OCI-LY7 (cell line): ENCODE data around the gene NAV2. TPM values are rescaled to one million over a fixed set of nuclear protein-coding genes. Genes with fewer than 3 reads are reported as not detected.

Source experiments
- BruUV-seq: library from RNA; stranded (reverse); fragments of 400-500 nt; replicated peaks from 2 replicates; lab custom pipeline; 2021; lab: Mats Ljungman, UMichigan
- CTCF ChIA-PET: fragments of 300-600 bp; sonication (Branson Sonifier 250); formaldehyde crosslinking; loops from one replicate; lab custom pipeline; 2022; ENCODE audit warnings: antibody characterized with exemption; ENCODE audit not compliant: unreplicated experiment; lab: Charles Lee
- POLR2A ChIA-PET: fragments of 300-600 bp; sonication (Branson Sonifier 250); formaldehyde crosslinking; loops from one replicate; lab custom pipeline; 2022; ENCODE audit warnings: antibody characterized with exemption; lab: Charles Lee
- DNase-seq: peaks from one replicate; pipeline ENCODE4 v3.0.0-alpha.2; 2015; ENCODE audit warnings: low spot score
- H2AFZ ChIP-seq: fragments of 200-600 bp; sonication (generic), shearing (Covaris generic); 2 replicates; pipeline ENCODE4 v1.6.1; 2014; ENCODE audit warnings: mild to moderate bottlenecking, antibody characterized with exemption, low read length, moderate library complexity
- H3K27ac ChIP-seq: fragments of 200-600 bp; sonication (generic); 2 replicates; pipeline ENCODE4 v1.5.1; 2014; ENCODE audit warnings: mixed run types, low read depth, mild to moderate bottlenecking, moderate library complexity, low read length, inconsistent platforms; ENCODE audit not compliant: poor library complexity, severe bottlenecking
- H3K36me3 ChIP-seq: fragments of 200-600 bp; sonication (generic); 2 replicates; pipeline ENCODE4 v1.6.1; 2014; ENCODE audit warnings: mild to moderate bottlenecking, antibody characterized with exemption, low read length, moderate library complexity, mixed read lengths; ENCODE audit not compliant: insufficient read depth
- H3K4me1 ChIP-seq: fragments of 200-600 bp; sonication (generic); 2 replicates; pipeline ENCODE4 v1.5.1; 2014; ENCODE audit warnings: mild to moderate bottlenecking, low read length; ENCODE audit not compliant: insufficient read depth, poor library complexity, severe bottlenecking
- H3K4me2 ChIP-seq: fragments of 200-600 bp; sonication (generic); 2 replicates; pipeline ENCODE4 v1.6.1; 2014; ENCODE audit warnings: mild to moderate bottlenecking, low read length
- H3K4me3 ChIP-seq: fragments of 200-600 bp; sonication (generic); 2 replicates; pipeline ENCODE4 v1.5.1; 2014; ENCODE audit warnings: mild to moderate bottlenecking, low read depth, low read length; ENCODE audit not compliant: poor library complexity, severe bottlenecking
- H3K79me2 ChIP-seq: fragments of 200-600 bp; sonication (generic); 2 replicates; pipeline ENCODE4 v1.6.1; 2016; ENCODE audit warnings: low read depth, mild to moderate bottlenecking, low read length, moderate library complexity, mixed read lengths; ENCODE audit not compliant: insufficient read depth
- H3K9me2 ChIP-seq: fragments of 200-600 bp; sonication (generic); 2 replicates; pipeline ENCODE4 v1.6.1; 2016; ENCODE audit warnings: mild to moderate bottlenecking, low read length, mixed read lengths; ENCODE audit not compliant: insufficient read depth
- H3K9me3 ChIP-seq: fragments of 200-600 bp; sonication (generic); 2 replicates; pipeline ENCODE4 v1.6.1; 2014; ENCODE audit warnings: mild to moderate bottlenecking, mixed run types, low read length, mixed read lengths
- H4K20me1 ChIP-seq: fragments of 200-600 bp; sonication (generic); 2 replicates; pipeline ENCODE4 v1.6.1; 2014; ENCODE audit warnings: mild to moderate bottlenecking, antibody characterized with exemption, low read length, moderate library complexity, mixed read lengths; ENCODE audit not compliant: insufficient read depth
- EZH2phosphoT487 ChIP-seq: fragments of 200-600 bp; sonication (generic); IDR thresholded peaks from 2 replicates; pipeline ENCODE4 v1.6.1; 2018; ENCODE audit warnings: low read depth, borderline replicate concordance, mild to moderate bottlenecking, mixed run types, antibody characterized with exemption, low read length, moderate library complexity, mixed read lengths
- intact Hi-C: fragments of 100-400 bp; cut with micrococcal nuclease; formaldehyde crosslinking; loops from one replicate; pipeline ENCODE4 v1.10.0; 2022; ENCODE audit not compliant: unreplicated experiment
- total RNA-seq, 2 experiments: library from RNA; depleted of rRNA in 1 of 2; stranded (reverse); fragments of >200 nt in 1 of 2; shearing (Covaris generic) in 1 of 2; gene quantifications; 2 replicates each; pipeline ENCODE4 v1.2.3, GENCODE V29; 2014 to 2022
- TF ChIP-seq, protein P1 (sequence below): fragments of 200-600 bp; sonication (generic); conservative IDR thresholded peaks from 2 replicates; pipeline ENCODE4 v1.5.1; 2014; ENCODE audit warnings: mild to moderate bottlenecking, antibody characterized with exemption, low read length, moderate library complexity, mixed read lengths

Gene NAV2
- total RNA-seq, 2 experiments from 2014 or later, result 0.06 to 0.68 TPM

DNA sequence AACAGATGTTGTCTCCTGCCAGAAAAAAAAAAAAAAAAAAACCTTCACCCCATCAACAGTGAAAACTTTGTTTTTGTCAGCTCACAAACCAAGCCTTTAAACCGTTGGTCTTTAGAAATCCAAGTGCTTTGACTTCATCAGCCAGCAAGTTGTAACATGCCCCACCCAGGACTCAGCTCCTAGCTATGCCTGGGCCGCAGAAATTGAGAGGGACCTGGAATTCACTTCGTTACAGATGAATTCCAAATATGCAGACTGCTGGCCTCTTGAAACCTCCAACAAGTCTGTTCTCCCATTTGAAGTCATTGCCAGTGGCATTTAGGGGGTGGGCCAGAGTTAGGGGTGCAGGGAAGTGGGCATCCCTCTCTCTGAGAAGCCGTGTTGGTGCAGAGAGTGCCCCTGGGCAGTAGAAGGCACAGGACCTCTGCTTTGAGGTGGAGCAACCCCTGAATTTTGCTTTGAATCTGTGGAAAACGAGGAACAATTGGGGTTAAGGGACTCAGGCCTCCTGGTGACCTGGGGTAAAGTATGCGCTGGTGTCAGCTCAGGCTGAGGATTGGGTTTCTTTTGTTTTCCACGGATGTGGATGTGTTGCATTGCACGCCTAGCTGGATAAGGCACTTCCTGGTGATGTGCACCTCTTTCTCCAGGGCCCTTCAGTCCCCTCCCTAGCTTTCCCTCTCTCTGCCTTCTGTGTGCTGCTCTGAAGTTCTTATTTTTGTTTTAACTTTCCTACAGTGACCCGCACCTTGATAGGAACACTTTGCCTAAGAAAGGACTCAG is 338.1 kb downstream of the NAV2 start:
- TF ChIP-seq, protein P1, sequence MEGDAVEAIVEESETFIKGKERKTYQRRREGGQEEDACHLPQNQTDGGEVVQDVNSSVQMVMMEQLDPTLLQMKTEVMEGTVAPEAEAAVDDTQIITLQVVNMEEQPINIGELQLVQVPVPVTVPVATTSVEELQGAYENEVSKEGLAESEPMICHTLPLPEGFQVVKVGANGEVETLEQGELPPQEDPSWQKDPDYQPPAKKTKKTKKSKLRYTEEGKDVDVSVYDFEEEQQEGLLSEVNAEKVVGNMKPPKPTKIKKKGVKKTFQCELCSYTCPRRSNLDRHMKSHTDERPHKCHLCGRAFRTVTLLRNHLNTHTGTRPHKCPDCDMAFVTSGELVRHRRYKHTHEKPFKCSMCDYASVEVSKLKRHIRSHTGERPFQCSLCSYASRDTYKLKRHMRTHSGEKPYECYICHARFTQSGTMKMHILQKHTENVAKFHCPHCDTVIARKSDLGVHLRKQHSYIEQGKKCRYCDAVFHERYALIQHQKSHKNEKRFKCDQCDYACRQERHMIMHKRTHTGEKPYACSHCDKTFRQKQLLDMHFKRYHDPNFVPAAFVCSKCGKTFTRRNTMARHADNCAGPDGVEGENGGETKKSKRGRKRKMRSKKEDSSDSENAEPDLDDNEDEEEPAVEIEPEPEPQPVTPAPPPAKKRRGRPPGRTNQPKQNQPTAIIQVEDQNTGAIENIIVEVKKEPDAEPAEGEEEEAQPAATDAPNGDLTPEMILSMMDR, result no peak
- TF ChIP-seq EZH2phosphoT487, result no peak
- Histone ChIP-seq H3K4me1 (no peaks in the 10 kb centered on the region), H3K36me3 (no peaks in the 10 kb centered on the region), H3K9me2 (no peaks in the 10 kb centered on the region), H3K4me2 (no peak overlapping the region), H2AFZ (no peak overlapping the region), H3K9me3 (no peaks in the 10 kb centered on the region), H3K27ac (no peak overlapping the region), H4K20me1 (no peaks in the 10 kb centered on the region), H3K79me2 (no peaks in the 10 kb centered on the region), H3K4me3 (no peak overlapping the region)
- ChIA-PET POLR2A (interaction anchor here (0.7 kb wide), 1 partner anchor 257 kb away, joined by 3 read pairs; no protein-coding TSS in a partner anchor), CTCF (no interaction called here)
- no TSS peak for BruUV-seq
- intact Hi-C loops, result no loop called here
- DNase-seq, result no peak

DNA sequence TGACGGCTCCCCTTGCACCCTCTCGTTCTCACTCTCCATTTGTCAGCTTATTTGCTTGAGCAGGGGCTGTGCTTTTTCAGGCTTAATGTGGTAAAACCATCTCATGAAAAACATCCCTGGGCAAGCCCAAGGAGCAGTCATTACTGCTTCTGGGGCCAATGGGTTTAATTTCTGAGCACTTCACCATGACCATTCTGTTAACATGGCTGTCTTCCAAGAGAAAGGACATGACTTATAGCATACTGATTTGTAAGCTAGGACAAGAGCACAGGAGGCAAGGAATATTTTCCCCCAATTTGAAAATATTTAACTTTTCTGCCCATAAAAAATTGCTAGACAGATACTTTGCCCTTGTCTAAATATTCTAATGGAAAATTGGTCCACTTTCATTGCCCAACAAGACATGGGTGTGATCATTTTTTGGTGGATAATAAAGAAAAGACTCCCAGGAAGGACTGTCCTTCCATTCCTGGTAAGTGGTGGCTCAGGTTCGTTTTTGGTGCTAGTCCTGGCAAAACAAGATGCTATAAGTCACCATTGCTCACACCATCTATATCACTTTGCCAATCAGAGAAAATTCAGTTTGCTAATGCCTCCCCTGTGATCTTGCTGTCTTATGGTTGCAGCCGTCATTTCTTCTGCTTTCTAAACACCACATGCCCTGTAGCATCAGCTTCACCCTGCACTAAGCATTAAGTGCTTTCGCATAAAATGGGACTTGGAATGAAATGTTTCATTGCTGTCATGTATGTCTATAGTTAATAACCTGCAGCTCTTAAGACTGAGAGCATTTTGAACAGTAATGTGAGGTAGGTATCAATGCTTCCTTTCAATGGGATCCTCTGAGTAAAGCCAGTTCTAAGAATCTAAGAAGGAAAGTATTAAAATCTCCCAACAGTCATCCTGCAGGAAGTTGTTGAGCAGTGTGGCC is 339.1 kb downstream of the NAV2 start:
- POLR2A ChIA-PET, result no interaction called here
- no peak overlapping the region for H3K4me2 ChIP-seq
- H3K36me3 ChIP-seq, result no peaks in the 10 kb centered on the region
- H3K9me2 ChIP-seq, result no peaks in the 10 kb centered on the region
- no peaks in the 10 kb centered on the region for H3K4me1 ChIP-seq
- H3K9me3 ChIP-seq, result no peaks in the 10 kb centered on the region
- CTCF ChIA-PET, result no interaction called here
- no peak overlapping the region for H3K4me3 ChIP-seq
- no peak overlapping the region for H2AFZ ChIP-seq
- TF ChIP-seq, protein P1, result no peak
- no peak for TF ChIP-seq EZH2phosphoT487
- no peaks in the 10 kb centered on the region for H4K20me1 ChIP-seq
- intact Hi-C loops, result no loop called here
- no TSS peak for BruUV-seq
- no peak overlapping the region for H3K27ac ChIP-seq
- H3K79me2 ChIP-seq, result no peaks in the 10 kb centered on the region
- DNase-seq, result no peak
